HG03378 (cell line): ENCODE data around the gene DPP6.
"Not testable (repeated sequence)": the region's sequence is repeated elsewhere in the genome, so short reads cannot be mapped to it uniquely, and the experiment has no call there.

Source experiments
- ATAC-seq: cut with Tn5 transposase; IDR thresholded peaks from one replicate; pipeline ENCODE4 v1.9.1; 2021; ENCODE audit warnings: mild to moderate bottlenecking, moderate library complexity; ENCODE audit not compliant: unreplicated experiment

DPP6 gene

GRCh38 chr7:154148791-154149516 is 96.8 kb downstream of the DPP6 start:
- ATAC-seq: not testable (repeated sequence)

- not testable (repeated sequence) for ATAC-seq
These were observed 98.5 kb downstream of the DPP6 start for GRCh38 chr7:154150656-154151055.

- not testable (repeated sequence) for ATAC-seq
These were observed 99.1 kb downstream of the DPP6 start for GRCh38 chr7:154151306-154151705.

- not testable (repeated sequence) for ATAC-seq
These were observed 103.7 kb downstream of the DPP6 start for GRCh38 chr7:154155928-154156327.

- not testable (repeated sequence) for ATAC-seq
These were observed 110.7 kb downstream of the DPP6 start for GRCh38 chr7:154162921-154163320.

GRCh38 chr7:154163642-154164041 is 111.4 kb downstream of the DPP6 start:
- not testable (repeated sequence) for ATAC-seq

GRCh38 chr7:154167051-154167450 is 114.9 kb downstream of the DPP6 start:
- no peak for ATAC-seq

GRCh38 chr7:154167807-154168206 is 115.6 kb downstream of the DPP6 start:
- ATAC-seq: no peak

GRCh38 chr7:154171422-154171821 is 119.2 kb downstream of the DPP6 start:
- ATAC-seq: no peak

GRCh38 chr7:154172236-154172635 is 120.0 kb downstream of the DPP6 start:
- ATAC-seq: no peak

GRCh38 chr7:154177584-154177983 is 125.4 kb downstream of the DPP6 start:
- ATAC-seq: no peak

GRCh38 chr7:154178895-154179294 is 126.7 kb downstream of the DPP6 start:
- no peak for ATAC-seq

- no peak for ATAC-seq
These were observed 131.3 kb downstream of the DPP6 start for GRCh38 chr7:154183482-154183881.

GRCh38 chr7:154183946-154184345 is 131.7 kb downstream of the DPP6 start:
- no peak for ATAC-seq

GRCh38 chr7:154186811-154187210 is 134.6 kb downstream of the DPP6 start:
- no peak for ATAC-seq

- ATAC-seq: no peak
These were observed 136.1 kb downstream of the DPP6 start for GRCh38 chr7:154188330-154188729.

GRCh38 chr7:154195266-154195665 is 143.1 kb downstream of the DPP6 start:
- ATAC-seq: no peak

- ATAC-seq: no peak
These were observed 146.3 kb downstream of the DPP6 start for GRCh38 chr7:154198481-154198880.

GRCh38 chr7:154200241-154200640 is 148.0 kb downstream of the DPP6 start:
- ATAC-seq: no peak

GRCh38 chr7:154202002-154202401 is 149.8 kb downstream of the DPP6 start:
- no peak for ATAC-seq

- ATAC-seq: no peak
These were observed 151.8 kb downstream of the DPP6 start for GRCh38 chr7:154204046-154204445.

- no peak for ATAC-seq
These were observed 160.7 kb downstream of the DPP6 start for GRCh38 chr7:154212861-154213260.
